Ishikawa (cell line): ENCODE data around the gene ZNF629.

Experiments used
- CEBPB ChIP-seq: IDR thresholded peaks from 2 replicates; pipeline ENCODE4 v1.6.1; 2012
- CREB1 ChIP-seq: IDR thresholded peaks from 2 replicates; pipeline ENCODE4 v1.6.1; 2012; ENCODE audit warnings: low read depth
- EGR1 ChIP-seq: IDR thresholded peaks from 2 replicates; pipeline ENCODE4 v1.6.1; 2012
- EP300 ChIP-seq: IDR thresholded peaks from 2 replicates; pipeline ENCODE4 v1.6.1; 2012; ENCODE audit warnings: borderline replicate concordance
- FOXM1 ChIP-seq: IDR thresholded peaks from 2 replicates; pipeline ENCODE4 v1.6.1; 2012; ENCODE audit warnings: low read depth, borderline replicate concordance
- MAX ChIP-seq: IDR thresholded peaks from 2 replicates; pipeline ENCODE4 v1.6.1; 2012
- NFIC ChIP-seq: IDR thresholded peaks from 2 replicates; pipeline ENCODE4 v1.6.1; 2012
- RAD21 ChIP-seq: IDR thresholded peaks from 2 replicates; pipeline ENCODE4 v1.6.1; 2012; ENCODE audit warnings: low read depth
- REST ChIP-seq: IDR thresholded peaks from 2 replicates; pipeline ENCODE4 v1.6.1; 2012; ENCODE audit warnings: low read depth, mild to moderate bottlenecking
- TAF1 ChIP-seq: IDR thresholded peaks from 2 replicates; pipeline ENCODE4 v1.6.1; 2012; ENCODE audit warnings: low read depth, mild to moderate bottlenecking
- TCF12 ChIP-seq: IDR thresholded peaks from 2 replicates; pipeline ENCODE4 v1.6.1; 2012; ENCODE audit warnings: low read depth
- TEAD4 ChIP-seq: IDR thresholded peaks from 2 replicates; pipeline ENCODE4 v1.6.1; 2012
- USF1 ChIP-seq: IDR thresholded peaks from 2 replicates; pipeline ENCODE4 v1.6.1; 2012
- YY1 ChIP-seq: IDR thresholded peaks from 2 replicates; pipeline ENCODE4 v1.6.1; 2012; ENCODE audit warnings: low read depth
- ZBTB7A ChIP-seq: IDR thresholded peaks from 2 replicates; pipeline ENCODE4 v1.6.1; 2012; ENCODE audit warnings: low read depth

ZNF629 gene

GRCh38 chr16:30775131-30775391, 11.9 kb downstream of the ZNF629 start:
- TF ChIP-seq RAD21: no peak
- TF ChIP-seq EP300: no peak
- no peak for TF ChIP-seq YY1
- TF ChIP-seq TAF1: no peak
- no peak for TF ChIP-seq EGR1
- TF ChIP-seq CREB1: no peak; the same call in 1 of the 2 replicates
- no peak for TF ChIP-seq TEAD4
- no peak; the same call in 1 of the 2 replicates for TF ChIP-seq ZBTB7A
- no peak for TF ChIP-seq CEBPB
- no peak for TF ChIP-seq MAX
- TF ChIP-seq REST: no peak
- no peak for TF ChIP-seq NFIC
- TF ChIP-seq USF1: no peak
- no peak for TF ChIP-seq TCF12
- TF ChIP-seq FOXM1: no peak

- TF ChIP-seq REST (no peak), NFIC (no peak), EGR1 (no peak), CEBPB (no peak), FOXM1 (no peak), RAD21 (no peak), YY1 (no peak), USF1 (no peak), TCF12 (no peak), MAX (no peak), TEAD4 (no peak)
Observed at GRCh38 chr16:30774367-30775130, 12.5 kb downstream of the ZNF629 start.

DNA sequence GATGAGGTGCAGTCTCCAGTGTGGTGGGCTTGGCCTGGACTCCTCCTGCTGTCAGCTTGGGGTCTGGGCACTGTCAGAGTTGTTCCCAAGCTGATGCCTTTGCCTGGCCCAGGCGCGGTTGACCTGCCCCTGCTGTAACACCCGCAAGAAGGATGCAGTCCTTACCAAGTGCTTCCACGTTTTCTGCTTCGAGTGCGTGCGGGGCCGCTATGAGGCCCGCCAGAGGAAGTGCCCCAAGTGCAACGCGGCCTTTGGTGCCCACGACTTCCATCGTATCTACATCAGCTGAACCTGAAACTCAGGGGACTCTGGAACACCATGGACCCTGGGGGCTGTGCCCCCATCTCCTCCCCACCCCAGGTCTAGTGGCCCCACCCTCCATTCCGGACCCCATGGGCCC, 13.2 kb downstream of the ZNF629 start:
- TF ChIP-seq YY1 (no peak), NFIC (no peak), FOXM1 (no peak), ZBTB7A (no peak), USF1 (no peak), MAX (no peak)

DNA sequence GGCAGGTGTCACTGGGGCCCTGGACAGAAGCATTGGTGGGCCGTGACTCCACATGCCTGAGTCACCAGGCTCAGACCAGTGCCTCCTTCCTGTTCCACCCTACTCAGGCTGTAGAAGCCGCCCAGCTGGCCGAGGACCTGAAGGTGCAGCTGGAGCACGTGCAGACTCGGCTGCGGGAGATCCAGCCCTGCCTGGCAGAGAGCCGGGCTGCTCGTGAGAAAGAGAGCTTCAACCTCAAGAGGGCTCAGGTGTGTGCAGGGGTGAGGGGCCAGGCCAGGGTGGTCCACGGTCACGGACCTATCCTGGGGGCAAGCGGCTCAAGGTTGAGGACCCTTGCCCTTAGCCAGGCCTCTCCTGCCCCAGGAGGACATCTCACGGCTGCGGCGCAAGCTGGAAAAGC, 15.3 kb downstream of the ZNF629 start:
- TF ChIP-seq EP300 (no peak), USF1 (no peak), REST (no peak), MAX (no peak), CREB1 (no peak), TAF1 (no peak), ZBTB7A (no peak), RAD21 (no peak), TCF12 (no peak), EGR1 (no peak), FOXM1 (no peak)
